ENCODE results near the gene KRT13.

GRCh38 chr17:41518031-41518430 is 12.6 kb upstream of the KRT13 start:
- TF ChIP-seq, protein P1, sequence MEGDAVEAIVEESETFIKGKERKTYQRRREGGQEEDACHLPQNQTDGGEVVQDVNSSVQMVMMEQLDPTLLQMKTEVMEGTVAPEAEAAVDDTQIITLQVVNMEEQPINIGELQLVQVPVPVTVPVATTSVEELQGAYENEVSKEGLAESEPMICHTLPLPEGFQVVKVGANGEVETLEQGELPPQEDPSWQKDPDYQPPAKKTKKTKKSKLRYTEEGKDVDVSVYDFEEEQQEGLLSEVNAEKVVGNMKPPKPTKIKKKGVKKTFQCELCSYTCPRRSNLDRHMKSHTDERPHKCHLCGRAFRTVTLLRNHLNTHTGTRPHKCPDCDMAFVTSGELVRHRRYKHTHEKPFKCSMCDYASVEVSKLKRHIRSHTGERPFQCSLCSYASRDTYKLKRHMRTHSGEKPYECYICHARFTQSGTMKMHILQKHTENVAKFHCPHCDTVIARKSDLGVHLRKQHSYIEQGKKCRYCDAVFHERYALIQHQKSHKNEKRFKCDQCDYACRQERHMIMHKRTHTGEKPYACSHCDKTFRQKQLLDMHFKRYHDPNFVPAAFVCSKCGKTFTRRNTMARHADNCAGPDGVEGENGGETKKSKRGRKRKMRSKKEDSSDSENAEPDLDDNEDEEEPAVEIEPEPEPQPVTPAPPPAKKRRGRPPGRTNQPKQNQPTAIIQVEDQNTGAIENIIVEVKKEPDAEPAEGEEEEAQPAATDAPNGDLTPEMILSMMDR (IDR thresholded peaks at IDR 0.05; ENCODE audit: insufficient read depth, low read length, poor library complexity, severe bottlenecking), result no peak
- no peak for TF ChIP-seq EZH2phosphoT487 (conservative IDR thresholded peaks at IDR 0.05; ENCODE audit: low read length)
